Muscle layer of colon (tissue), 2 donors: Measurements from ENCODE around the gene TMPRSS11A.

Experiments used
- H3K27ac ChIP-seq: one replicate; pipeline ENCODE4 v1.7.0; 2013; ENCODE audit warnings: low read depth, mild to moderate bottlenecking, low read length, moderate library complexity
- H3K27me3 ChIP-seq, 2 donors: one replicate each; pipeline ENCODE4 v1.7.0; 2013; ENCODE audit warnings: low read length in 2 of 2, mild to moderate bottlenecking in 2 of 2; ENCODE audit not compliant: insufficient read depth in 2 of 2, control insufficient read depth in 1 of 2
- H3K36me3 ChIP-seq: one replicate; pipeline ENCODE4 v1.7.0; 2013; ENCODE audit warnings: mild to moderate bottlenecking, low read length; ENCODE audit not compliant: insufficient read depth
- H3K4me1 ChIP-seq: one replicate; pipeline ENCODE4 v1.7.0; 2013; ENCODE audit warnings: mild to moderate bottlenecking, low read length; ENCODE audit not compliant: insufficient read depth
- H3K4me3 ChIP-seq, 2 donors: one replicate each; pipeline ENCODE4 v1.7.0; 2013; ENCODE audit warnings: low read length in 2 of 2, low read depth in 1 of 2, mild to moderate bottlenecking in 1 of 2, moderate library complexity in 1 of 2
- H3K9ac ChIP-seq: one replicate; pipeline ENCODE4 v1.7.0; 2013; ENCODE audit warnings: low read length
- H3K9me3 ChIP-seq: one replicate; pipeline ENCODE4 v1.7.0; 2013; ENCODE audit warnings: mild to moderate bottlenecking, low read length
- donor health status: abdominal sarcoma.
- donor health status: Adenocarcinoma of cecum.

TMPRSS11A gene

DNA sequence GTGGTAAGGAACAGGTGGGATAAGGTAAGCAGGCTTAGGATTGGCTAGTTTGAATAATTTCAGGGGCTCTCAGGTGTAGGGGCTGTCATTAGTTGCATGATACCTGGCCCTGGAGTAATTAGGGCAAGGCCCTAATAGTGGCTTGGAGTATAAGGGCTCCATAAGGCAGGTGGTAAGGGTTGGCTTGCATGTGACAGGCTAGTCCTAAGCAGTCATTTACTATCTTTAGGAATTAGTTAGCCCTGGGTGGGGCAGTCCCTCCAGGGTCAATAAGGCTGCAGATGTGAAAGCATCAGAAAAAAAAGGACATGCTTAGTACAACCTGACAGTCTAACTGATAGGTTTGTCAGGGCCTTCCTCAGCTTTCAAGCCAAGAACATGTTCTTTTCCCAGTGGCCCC lies 71.6 kb downstream of the TMPRSS11A start:
- Histone ChIP-seq H3K9ac (no peak overlapping the region), H3K4me3 (no peak overlapping the region), H3K36me3 (no peaks in the 10 kb centered on the region), H3K27ac (no peak overlapping the region), H3K4me1 (no peaks in the 10 kb centered on the region), H3K9me3 (no peaks in the 10 kb centered on the region), H3K27me3 (no peaks in the 10 kb centered on the region)

DNA sequence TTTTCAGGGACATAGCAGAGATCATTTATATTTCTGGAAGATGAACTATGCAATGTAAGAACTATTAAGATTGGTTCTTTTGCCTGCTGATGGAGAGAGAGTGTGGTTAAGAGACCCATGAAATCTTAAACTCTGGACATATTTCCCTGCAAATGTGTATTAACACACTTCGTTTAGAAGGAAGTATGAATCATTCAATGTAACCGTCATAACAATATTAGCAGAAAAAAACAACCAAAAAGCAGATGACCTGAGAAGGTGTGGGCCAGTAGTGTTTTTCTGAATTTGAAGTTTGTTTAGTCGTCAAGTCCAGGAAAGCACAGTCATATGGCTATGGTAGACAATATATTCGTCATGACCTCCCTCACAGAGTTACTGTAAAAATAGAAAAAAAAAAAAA lies 77.0 kb downstream of the TMPRSS11A start:
- Histone ChIP-seq H3K4me1 (no peaks in the 10 kb centered on the region), H3K4me3 (no peak overlapping the region), H3K27ac (no peak overlapping the region), H3K27me3 (no peaks in the 10 kb centered on the region), H3K36me3 (no peaks in the 10 kb centered on the region), H3K9ac (no peak overlapping the region), H3K9me3 (no peaks in the 10 kb centered on the region)

DNA sequence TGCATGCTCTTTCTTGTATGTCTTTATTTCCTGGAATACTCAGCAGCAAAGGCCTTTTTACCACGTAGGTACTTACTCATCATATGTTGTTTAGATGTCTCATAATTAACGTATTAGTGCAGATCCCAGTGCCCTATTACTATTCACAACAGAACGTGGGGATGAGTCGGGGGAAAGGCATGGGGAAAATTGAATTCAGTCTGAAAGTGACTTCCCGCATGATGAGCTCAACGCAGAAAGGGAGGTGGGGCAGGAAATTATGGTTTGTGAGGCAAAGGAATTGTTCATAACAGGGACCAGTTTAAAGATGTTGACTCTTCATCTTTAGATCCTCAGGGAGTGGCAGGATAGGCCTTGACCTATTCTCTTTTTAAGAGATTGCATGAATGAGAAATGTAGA lies 77.5 kb downstream of the TMPRSS11A start:
- Histone ChIP-seq H3K9ac (no peak overlapping the region), H3K4me3 (no peak overlapping the region), H3K9me3 (no peaks in the 10 kb centered on the region), H3K36me3 (no peaks in the 10 kb centered on the region), H3K27ac (no peak overlapping the region), H3K4me1 (no peaks in the 10 kb centered on the region), H3K27me3 (no peaks in the 10 kb centered on the region)

DNA sequence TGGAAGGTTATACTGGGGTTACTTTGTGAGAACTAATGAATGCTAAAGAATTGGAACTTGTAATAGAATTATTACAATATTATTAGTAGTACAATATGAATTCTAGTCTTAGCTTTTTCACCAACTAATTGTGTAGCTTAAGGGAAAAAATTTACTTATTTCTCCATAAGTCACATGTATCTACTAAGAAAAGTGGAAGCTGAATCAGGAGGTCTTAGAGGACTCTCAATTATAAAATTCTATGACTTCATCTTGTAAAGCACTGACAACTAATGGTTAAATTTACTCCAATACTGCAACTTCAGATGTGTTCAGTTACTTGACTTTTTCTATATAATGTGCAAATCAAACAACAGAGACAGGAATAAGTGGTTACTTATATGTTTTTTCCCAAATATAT lies 78.6 kb downstream of the TMPRSS11A start:
- Histone ChIP-seq H3K27me3 (no peaks in the 10 kb centered on the region), H3K27ac (no peak overlapping the region), H3K9me3 (no peaks in the 10 kb centered on the region), H3K4me1 (no peaks in the 10 kb centered on the region), H3K36me3 (no peaks in the 10 kb centered on the region), H3K9ac (no peak overlapping the region), H3K4me3 (no peak overlapping the region)

DNA sequence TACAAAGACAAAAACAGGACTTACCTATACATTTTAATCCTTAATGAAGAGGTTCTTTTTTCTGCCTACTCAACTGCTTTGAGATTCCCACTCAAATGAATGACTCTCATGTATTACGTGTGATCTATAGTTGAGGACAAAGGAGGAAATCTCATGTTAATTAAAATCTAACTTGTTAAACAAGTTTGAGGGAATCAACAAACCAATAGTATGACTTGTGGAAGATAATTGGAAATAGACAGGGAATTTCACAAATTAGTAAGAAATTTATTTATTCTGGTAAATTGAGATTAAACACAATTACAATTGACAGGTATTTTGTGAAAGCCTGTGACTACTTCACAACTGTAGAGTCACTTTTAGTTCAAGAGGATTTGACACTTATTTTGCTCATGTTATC lies 79.4 kb downstream of the TMPRSS11A start, which contains the start of gene TMPRSS11D:
Gene TMPRSS11D (minus strand): TSS at position 101 of the 400 bp plus-strand sequence. CDS start 69 bp downstream, at position 32.
- no peak within 1 kb of the TSS for H3K27ac ChIP-seq
- H3K36me3 ChIP-seq = no peaks in the 10 kb centered on the region
- H3K9ac ChIP-seq = no peak within 1 kb of the TSS
- no peaks in the 10 kb centered on the region for H3K4me1 ChIP-seq
- no peaks in the 10 kb centered on the region for H3K27me3 ChIP-seq
- H3K9me3 ChIP-seq = no peaks in the 10 kb centered on the region
- no peak within 1 kb of the TSS for H3K4me3 ChIP-seq

DNA sequence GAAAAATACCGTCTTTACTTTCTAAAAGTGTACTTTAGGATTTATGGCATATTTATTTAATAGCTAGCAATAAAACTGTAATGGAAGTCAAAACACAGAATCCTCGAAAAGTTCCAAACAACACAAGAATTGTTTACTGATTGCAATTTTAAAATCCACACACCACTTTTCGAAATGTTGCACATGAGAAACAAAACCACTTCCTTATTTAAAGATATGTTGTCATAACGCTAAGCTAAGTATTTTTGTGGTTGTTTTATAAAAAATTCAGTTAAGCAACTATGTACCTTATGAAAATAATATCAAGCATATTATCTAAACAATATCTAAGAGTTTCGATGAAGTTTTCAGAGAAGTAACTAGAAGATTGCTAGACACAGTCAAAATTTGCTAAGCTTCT lies 79.8 kb downstream of the TMPRSS11A start:
- Histone ChIP-seq H3K4me1 (no peaks in the 10 kb centered on the region), H3K36me3 (no peaks in the 10 kb centered on the region), H3K27me3 (no peaks in the 10 kb centered on the region), H3K9ac (no peak overlapping the region), H3K4me3 (no peak overlapping the region), H3K27ac (no peak overlapping the region), H3K9me3 (no peaks in the 10 kb centered on the region)

DNA sequence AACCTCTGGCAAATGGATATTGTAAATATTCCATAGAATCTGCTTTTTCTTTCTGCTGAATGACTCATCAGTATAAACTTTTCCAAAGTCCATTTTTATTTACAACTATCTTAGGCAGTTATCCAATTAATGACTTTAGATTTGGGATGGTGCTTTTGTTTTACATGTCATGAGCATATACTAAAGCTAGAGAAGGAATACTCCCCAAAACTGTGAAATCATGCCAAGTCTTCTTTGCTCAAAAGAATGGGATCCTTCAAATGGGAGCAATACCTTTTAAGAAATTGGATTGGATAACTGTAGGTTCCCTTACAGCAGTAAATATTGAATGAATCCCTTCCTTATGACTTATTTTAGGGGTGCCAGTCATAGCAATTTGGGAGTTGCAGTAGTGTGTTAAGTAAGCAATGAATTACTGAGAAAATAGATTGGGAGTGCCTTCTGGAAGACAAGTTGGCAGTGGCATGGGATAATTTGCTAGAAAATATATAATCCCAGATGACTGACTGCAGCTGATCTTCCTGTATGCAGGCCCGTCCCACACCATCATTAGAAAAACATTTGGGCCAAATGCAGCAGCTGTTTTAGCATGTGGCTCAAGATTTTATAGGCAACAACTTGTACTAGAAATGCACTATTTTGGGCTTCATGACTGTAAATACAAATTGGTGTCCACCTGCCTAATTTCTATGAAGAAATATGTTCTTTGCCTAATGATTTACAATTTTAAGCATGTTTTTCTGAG lies 82.3 kb downstream of the TMPRSS11A start:
- Histone ChIP-seq H3K27ac (no peak overlapping the region), H3K9ac (no peak overlapping the region), H3K27me3 (no peaks in the 10 kb centered on the region), H3K4me3 (no peak overlapping the region), H3K4me1 (no peaks in the 10 kb centered on the region), H3K36me3 (no peaks in the 10 kb centered on the region), H3K9me3 (no peaks in the 10 kb centered on the region)

DNA sequence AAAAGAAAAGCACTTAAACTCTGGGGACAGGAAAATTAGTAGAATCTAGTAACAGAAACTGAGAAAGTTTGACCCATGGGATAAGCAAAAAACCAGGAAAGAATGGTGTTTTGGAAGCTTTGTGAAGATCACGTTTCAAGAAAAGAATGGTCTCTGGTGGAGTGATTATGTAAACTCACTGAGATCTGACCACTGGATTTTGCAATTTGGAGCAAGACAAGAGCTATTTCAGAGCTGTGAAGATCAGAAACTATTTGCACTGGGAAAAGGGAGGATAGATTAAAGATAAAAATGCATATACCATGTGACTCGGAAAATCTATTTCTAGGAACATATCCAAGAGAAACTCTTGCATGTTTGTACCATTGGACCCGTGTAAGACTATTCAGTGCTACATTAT lies 83.8 kb downstream of the TMPRSS11A start:
- H3K36me3 ChIP-seq = no peaks in the 10 kb centered on the region
- H3K4me3 ChIP-seq = no peak overlapping the region
- H3K27me3 ChIP-seq = no peaks in the 10 kb centered on the region
- no peaks in the 10 kb centered on the region for H3K9me3 ChIP-seq
- no peaks in the 10 kb centered on the region for H3K4me1 ChIP-seq
- H3K27ac ChIP-seq = no peak overlapping the region
- H3K9ac ChIP-seq = no peak overlapping the region

DNA sequence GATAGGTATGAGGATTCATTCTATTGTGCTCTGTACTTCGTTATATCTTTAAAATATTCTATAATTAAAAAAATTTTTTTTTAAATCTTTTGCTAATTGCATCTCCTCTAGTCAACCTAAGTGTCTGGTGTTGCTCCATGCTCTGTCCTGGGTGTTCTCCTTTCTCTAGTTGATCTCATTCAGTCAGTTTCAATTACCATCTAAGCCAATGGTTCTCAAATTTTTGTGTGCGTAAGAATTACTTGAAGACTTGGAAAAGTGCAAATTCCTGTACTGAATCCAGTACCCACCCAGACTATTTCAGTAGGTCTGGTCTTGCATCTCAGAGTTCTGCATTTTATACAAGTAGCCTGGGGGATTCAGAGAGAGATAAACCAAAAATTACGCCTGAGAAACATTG lies 86.2 kb downstream of the TMPRSS11A start:
- H3K4me1 ChIP-seq = no peaks in the 10 kb centered on the region
- H3K9ac ChIP-seq = no peak overlapping the region
- no peaks in the 10 kb centered on the region for H3K36me3 ChIP-seq
- H3K9me3 ChIP-seq = no peaks in the 10 kb centered on the region
- H3K27me3 ChIP-seq = no peaks in the 10 kb centered on the region
- no peak overlapping the region for H3K27ac ChIP-seq
- H3K4me3 ChIP-seq = no peak overlapping the region

DNA sequence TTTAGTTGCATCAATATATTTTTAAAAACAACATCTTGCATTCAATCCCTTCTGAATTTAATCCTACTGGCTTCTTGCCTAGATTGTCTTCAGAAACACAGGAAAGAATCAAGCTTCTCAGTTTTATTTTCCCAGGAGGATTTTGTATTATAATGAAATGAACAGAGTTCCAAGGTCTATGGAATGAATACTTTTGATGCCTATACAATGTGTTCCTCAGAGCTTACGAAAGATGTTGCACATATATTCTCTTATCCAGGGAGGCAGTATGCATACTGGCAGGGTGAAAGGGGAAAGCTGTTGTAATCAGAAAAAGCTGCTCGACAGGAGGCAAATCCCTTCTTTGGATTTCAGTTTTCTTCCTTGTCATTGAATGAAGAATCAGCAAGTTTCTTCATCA lies 88.3 kb downstream of the TMPRSS11A start:
- Histone ChIP-seq H3K4me1 (no peaks in the 10 kb centered on the region), H3K9me3 (no peaks in the 10 kb centered on the region), H3K4me3 (no peak overlapping the region), H3K9ac (no peak overlapping the region), H3K27me3 (no peaks in the 10 kb centered on the region), H3K27ac (no peak overlapping the region), H3K36me3 (no peaks in the 10 kb centered on the region)

DNA sequence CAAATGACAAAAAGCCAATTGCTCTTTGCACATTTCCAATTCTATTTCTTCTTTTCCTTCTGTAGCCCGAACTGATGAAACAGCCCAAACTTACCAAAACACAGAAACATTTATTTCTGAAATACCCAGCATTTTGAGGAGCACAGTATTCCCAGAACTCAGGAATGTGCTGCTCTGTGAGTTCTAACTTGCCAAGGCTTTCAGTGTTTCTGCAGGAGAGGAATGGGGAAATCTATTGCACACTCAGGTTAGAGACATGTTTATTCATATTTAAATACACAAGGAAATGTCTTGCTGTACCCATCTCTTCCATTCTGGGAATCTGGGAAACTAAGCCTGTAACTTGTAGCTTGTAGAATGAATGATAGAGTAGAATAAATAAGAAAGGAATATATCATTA lies 90.2 kb downstream of the TMPRSS11A start:
- H3K4me3 ChIP-seq = no peak overlapping the region
- H3K9ac ChIP-seq = no peak overlapping the region
- no peaks in the 10 kb centered on the region for H3K9me3 ChIP-seq
- no peaks in the 10 kb centered on the region for H3K36me3 ChIP-seq
- no peaks in the 10 kb centered on the region for H3K27me3 ChIP-seq
- no peaks in the 10 kb centered on the region for H3K4me1 ChIP-seq
- H3K27ac ChIP-seq = no peak overlapping the region

DNA sequence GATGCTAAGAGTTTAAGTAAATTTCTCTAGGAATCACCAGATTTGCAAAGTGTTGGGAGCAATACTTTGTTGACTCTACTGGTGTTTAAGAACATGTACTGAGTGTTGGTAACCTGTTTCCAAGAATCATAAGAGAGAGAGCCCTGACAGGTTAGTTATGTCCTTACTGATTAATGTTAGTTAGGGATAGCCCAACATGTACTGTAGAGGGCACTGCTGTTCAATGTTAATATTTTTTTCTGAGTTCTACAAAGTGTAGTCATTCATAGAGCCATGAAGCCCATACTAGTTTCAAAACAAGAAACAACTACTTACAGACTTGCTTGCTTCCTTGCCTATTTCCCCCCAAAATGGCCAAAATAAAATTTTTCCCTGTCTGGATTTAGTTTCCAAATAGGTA lies 91.4 kb downstream of the TMPRSS11A start:
- H3K9me3 ChIP-seq = no peaks in the 10 kb centered on the region
- H3K27ac ChIP-seq = no peak overlapping the region
- H3K4me1 ChIP-seq = no peaks in the 10 kb centered on the region
- no peaks in the 10 kb centered on the region for H3K27me3 ChIP-seq
- no peaks in the 10 kb centered on the region for H3K36me3 ChIP-seq
- no peak overlapping the region for H3K4me3 ChIP-seq
- H3K9ac ChIP-seq = no peak overlapping the region
